ENCODE results near the gene PYGB.
"Not testable (repeated sequence)": the region's sequence is repeated elsewhere in the genome, so short reads cannot be mapped to it uniquely, and the experiment has no call there.

Gene PYGB

DNA sequence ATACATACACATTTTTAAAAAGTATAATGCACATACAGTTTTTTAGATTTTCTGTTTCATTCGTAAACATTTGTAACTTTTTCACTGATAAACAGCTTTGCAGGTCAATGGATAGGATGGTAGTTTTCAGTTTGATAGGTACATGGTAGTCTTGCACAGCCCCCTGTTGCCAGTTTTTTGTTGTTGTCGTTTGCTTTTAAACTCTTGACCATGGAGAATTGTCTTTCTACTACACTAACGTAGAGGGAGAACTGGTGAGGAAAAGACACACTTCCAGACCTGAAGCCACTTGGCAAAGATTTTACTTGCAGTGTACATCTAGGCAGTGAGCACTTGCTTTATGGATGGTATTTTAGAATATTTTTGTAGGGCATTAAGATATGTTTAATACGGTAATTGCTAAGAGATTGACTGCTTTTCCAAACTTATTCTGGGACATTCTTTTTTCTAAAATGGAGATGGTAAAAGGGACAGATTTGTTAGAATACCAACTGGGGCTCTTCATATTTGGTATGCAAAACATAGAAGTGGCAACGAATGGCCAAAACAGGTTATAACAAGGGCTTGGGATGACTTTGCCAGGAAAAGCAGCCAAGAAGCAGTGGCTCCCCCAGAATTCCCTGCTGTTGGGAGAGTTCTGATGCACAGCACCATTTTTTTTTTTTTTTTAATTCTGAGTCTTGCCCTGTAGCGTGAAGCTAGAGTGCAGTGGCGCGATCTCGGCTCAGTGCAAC is 1.5 kb downstream of the PYGB start:
- FAIRE-seq = no peak

- FAIRE-seq = no peak
Observed at GRCh38 chr20:25250508-25250907, 2.6 kb downstream of the PYGB start.

DNA sequence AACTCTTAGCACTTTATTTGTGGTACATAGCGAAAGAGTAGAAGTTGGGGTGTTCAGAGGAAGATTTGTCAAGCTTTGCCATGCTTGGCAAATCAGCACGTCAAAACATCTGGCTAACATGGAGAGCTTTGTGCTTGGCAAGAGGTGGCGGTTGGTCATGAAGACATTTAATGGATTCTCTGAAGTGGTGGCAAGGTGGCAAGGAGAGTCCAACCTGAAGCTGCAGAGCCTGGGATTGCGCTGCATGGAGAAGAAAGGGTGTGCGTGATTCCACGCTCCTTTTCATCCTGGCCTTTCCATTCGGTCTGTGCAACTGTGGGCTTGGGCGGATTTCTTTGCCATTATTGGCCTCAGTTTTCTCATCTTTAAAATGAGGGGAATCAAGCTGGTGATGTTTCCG is 3.1 kb downstream of the PYGB start:
- no peak for FAIRE-seq

DNA sequence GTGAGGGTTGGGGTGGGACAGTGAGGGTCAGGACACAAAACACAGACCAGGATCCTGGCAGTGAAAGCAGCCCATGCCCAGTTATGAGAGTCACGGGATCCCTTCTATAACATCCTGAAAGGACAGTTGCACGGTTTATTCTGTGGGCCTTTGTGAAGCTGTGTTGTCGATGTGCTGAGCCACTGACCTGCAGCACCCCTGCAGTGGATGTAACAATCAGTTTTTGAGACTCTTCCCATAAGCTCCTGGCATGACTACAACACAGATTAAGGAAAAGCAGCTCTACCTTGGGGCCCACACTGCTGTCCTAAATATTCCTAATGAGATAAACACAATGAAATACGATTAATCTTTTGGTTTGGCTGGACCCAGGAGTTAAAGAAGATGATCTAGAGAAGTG is 3.7 kb downstream of the PYGB start:
- FAIRE-seq = no peak

GRCh38 chr20:25252230-25252651 is 4.4 kb downstream of the PYGB start:
- no peak for FAIRE-seq

- FAIRE-seq = no peak
Observed at GRCh38 chr20:25252686-25253421, 5.0 kb downstream of the PYGB start.

GRCh38 chr20:25253606-25254275 is 5.9 kb downstream of the PYGB start:
- peak; percentile 72 for FAIRE-seq

DNA sequence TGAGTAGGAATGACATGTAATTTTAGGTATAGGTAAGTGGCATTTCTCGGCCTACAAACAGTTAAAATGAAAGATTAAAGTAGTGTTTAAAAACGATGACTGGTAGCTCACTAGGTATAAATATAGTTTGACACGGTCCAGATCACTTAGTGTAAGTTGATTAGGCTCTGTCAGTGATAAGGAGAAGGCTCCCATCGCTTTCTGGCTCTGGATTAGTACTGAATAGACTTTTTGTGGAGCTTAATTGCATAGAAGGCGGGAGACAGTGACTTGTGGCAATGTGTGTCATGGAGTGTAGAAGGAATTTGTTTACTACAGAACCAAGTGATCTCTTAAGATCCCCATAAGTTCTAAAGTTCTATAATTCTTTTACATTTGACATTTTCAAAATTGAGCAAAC is 6.7 kb downstream of the PYGB start:
- no peak for FAIRE-seq

DNA sequence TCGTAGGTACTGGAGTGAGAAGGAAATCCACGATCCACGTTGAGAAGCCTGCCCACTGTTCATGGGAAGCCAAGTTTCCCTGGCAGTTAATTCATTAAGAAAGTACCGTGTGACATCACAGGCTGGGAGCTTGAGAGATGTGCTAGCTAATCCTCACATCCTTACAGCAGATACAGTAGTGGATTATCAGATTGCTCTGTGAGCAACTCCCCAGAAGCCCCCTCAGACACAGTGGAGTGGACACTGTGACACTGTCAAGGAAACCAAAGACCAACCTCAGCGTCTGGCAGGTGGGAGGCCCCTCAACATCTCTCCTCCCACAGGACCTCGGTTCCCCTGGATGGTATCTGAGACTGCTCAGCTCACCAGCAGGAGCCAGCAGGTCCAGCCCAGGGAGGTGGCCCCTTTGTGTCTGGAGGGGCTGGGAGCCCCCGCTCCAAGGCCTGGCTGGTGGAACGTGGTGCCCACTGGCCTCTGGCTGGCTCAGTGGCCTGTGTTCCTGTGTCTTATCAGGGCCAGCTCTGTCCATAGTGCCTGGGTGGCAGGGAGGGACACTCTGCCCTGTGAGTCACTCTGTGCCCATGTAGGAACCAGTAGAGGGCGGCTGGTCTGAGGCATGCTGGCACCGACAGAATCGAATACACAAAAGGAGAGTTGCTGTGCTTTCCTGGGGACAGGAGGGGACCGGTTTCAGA is 7.2 kb downstream of the PYGB start:
- no peak for FAIRE-seq

DNA sequence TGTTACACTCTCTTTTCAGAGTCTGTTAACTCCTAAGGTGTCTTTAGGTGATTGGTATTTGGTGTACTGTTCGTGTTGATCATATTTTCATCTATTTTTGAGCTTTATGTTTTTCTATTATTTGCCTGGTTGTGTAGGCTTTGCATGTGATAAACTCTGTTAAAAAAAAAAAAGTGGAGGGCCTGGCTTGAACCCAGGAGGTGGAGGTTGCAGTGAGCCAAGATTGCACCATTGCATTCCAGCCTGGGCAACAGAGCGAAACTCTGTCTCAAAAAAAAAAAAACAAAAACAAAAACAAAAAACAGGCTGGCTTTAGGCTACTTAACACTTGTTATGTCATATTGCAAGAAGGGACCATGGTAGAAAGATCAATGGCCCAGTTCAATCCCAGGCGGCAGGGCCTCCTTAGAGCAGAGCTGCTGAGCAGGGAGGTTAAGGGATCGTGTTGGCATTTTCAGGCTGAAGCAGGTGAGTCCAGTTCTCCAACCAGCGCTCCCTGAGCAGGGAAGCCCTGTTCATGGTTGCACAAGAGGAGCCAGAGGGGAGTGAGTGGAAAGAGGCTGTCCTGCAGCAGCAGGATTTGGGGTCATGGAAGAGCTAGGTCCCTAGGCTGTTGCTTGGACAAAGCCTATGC is 8.5 kb downstream of the PYGB start:
- no peak for FAIRE-seq

DNA sequence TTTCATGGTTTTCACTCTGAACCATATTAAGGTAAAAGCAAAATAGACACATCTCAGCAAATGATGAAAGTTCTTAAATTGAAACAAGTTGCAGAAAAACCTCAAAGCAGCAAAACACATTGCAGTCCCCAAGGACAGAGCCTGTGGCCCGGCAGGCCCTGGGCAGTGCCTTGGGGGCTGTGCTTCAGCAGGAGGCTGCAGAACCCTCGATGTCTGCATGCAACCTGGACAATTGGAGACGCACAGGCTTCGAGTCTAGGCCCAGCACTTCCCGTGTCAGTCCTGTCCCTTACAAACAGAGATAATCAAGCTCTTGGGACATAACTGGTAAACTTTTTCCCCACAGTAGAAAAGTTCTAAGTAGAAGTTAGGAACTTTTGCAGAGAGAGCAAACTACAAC is 9.2 kb downstream of the PYGB start:
- FAIRE-seq = no peak

GRCh38 chr20:25257756-25258475 is 10.0 kb downstream of the PYGB start:
- no peak for FAIRE-seq

DNA sequence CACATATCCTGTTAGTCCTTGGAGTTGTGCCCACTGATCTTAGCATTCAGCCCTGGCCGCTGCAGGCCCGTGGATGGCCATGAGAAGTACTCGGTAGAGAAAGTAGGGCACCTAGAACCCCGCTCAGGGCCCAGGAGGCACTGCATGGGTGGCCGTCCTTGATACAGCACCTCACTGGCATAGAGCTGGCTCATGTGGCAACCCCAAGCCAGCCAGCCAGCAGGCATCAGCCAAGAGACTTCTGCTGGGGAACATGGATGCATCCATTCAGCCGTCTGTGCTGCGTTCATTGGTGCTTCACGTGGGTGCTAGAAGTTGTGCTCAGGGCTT is 10.6 kb downstream of the PYGB start:
- no peak for FAIRE-seq

GRCh38 chr20:25258828-25259227 is 10.9 kb downstream of the PYGB start:
- no peak for FAIRE-seq

- FAIRE-seq = no peak
Observed at GRCh38 chr20:25259358-25259757, 11.5 kb downstream of the PYGB start.

DNA sequence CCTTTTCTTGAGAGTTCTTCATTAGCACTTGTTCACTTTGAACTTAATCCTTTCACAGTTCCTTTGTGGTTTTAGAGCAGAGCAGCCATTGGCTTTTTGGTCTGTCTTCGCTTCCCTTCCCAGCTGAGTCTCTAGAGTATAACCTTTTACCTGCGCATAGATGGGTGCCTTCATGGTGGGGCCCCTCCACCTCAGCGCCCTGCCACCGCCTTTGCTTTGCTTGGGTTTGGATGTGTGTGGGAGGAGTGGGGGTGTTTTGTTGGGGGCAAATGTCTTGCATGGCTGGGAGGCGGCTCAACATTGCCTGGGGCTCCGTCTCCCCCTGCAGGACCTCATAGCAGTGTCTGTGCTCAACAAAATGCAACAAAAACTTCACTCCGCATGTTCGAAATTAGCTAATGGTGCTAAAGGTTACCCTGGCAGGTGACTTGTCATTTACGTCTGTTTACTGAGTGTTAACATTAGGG is 11.9 kb downstream of the PYGB start:
- FAIRE-seq = no peak

DNA sequence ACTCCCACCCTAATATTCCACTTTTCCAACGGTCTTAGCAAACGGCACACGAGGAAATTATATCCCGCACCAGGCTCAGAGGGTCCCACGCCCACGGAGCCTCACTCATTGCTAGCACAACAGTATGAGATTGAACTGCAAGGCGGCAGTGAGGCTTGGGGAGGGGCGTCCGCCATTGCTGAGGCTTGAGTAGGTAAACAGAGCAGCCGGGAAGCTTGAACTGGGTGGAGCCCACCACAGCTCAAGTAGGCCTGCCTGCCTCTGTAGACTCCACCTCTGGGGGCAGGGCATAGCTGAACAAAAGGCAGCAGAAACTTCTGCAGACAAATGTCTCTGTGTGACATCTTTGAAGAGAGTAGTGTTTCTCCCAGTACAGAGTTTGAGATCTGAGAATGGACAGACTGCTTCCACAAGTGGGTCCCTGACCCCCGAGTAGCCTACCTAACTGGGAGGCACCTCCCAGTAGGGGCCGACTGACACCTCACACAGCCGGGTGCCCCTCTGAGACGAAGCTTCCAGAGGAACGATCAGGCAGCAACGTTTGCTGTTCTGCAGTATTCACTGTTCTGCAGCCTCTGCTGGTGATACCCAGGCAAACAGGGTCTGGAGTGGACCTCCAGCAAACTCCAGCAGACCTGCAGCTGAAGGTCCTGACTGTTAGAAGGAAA is 13.0 kb downstream of the PYGB start:
- not testable (repeated sequence) for FAIRE-seq

- no peak for FAIRE-seq
Observed at GRCh38 chr20:25269057-25269832, 21.4 kb downstream of the PYGB start.

- no peak for FAIRE-seq
Observed at GRCh38 chr20:25269833-25270170, 21.9 kb downstream of the PYGB start.

GRCh38 chr20:25270829-25271251 is 23.0 kb downstream of the PYGB start:
- no peak for FAIRE-seq
